ENCODE results near the gene FRMD4A.

FRMD4A gene

DNA sequence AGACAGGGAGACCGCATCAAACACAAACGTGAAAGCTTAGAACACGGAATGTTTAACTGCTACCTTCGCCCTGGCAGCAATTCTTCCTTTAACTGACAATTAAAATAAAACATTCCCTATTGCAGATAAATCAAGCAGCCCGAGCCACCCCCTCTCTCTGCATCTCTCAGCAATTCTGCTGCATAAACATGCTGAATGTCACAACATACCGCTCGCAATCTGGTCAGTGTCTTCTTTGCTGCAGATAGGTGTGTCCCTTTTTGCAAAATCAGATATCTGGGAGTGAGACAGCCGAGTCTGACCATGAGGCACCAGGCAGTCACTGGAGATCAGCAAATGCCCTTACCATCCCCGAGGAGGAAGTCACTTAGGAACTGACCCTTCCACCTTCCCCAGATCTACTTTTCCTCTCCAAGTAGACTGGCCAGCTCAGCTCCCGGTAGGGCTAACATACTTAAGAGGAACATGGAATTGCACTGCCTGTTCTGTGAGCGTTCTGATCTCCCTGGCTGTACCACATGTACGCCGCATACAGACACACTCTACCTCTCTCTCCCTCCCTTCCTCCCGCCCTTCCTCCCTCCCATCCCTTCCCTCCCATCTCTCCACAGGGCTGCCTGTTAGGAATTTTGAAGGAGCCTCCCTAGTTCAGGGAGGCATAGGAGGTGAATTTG lies at the start of gene FRMD4A:
Gene FRMD4A (minus strand): TSS at position 537 of the 674 bp plus-strand sequence.
- no peak for DNase-seq

DNA sequence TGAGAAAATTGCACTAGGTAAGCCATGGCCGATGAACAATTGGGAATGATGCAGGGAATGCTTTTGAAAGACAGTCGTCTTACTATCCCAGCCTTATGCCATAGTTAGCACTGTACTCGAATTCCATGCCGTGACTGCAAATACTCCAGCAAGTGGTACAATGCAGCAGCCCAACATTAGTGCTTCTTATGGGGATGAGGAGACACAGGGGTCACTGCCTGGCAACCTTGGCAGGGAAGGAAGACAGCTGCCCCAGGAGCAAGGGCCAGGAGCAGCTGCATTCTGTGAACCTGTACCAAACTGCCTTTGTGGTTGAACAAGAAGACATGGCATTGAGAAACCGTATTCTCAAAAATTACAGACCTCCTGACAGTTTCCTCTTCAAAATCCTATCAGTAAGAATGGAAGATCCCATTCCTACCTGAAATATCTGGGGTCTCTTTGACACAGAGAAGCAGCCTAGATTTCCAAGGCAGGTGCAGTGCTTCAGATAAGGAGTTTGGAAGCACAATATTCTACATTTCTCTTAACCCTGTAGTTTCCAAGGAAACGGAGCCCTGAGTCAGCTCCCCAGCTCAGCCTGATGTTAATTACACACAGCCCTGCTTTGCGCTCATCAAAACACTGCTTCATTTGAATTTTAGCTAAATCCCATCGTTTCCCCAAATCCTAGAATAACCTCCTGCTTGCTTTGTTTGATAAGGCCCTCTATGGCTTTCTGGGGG lies 49.0 kb upstream of the FRMD4A start:
- no peak for DNase-seq

DNA sequence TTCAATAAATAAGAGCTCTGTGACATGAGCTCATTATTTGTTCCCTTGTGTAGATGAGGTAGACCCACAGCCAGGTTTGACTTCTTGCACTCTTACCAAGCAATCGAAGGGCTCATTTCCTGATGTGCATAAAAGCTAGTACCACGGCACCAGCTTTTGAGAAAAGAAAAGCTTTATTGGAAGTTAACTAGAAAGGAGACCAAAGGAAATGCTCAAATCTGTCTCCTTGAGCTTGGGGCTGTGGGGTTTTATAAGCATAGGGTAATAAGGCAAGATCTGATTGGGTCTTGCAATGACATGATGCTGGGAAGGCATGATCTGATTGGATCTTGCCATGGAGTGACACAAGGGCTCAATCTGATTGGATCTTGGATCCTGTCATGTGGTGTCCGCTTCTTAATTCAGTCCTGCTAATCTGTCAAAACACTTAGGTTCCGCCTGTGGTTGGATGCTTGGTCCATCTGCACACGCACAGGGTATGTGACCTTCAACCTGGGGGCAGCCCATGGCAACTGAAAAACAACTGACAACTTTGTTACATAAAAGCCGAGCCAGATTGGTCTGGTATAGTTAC lies 47.8 kb upstream of the FRMD4A start:
- DNase-seq = no peak

DNA sequence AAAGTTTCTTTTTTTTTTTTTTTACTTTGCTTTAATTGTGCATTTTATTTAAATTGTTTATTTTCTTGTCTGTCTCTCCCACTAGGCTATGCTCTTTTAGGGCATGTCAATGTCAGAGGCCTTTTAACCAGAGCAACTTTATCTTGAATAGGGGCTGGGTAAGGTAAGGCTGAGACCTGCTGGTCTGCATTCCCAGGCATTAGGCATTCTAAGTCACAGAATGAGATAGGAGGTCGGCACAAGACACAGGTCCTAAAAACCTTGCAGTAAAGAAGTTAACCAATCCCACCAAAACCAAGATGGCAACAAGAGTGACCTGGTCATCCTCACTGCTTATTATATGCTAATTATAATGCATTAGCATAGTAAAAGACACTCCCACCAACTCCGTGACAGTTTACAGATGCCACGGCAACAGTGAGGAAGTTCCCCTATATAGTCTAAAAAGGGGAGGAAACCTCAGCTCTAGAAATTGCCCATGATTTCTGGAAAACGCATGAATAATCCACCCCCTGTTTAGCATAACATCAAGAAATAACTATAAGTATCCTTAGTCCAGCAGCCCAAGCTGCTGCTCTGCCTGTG lies 47.0 kb upstream of the FRMD4A start:
- DNase-seq = no peak

DNA sequence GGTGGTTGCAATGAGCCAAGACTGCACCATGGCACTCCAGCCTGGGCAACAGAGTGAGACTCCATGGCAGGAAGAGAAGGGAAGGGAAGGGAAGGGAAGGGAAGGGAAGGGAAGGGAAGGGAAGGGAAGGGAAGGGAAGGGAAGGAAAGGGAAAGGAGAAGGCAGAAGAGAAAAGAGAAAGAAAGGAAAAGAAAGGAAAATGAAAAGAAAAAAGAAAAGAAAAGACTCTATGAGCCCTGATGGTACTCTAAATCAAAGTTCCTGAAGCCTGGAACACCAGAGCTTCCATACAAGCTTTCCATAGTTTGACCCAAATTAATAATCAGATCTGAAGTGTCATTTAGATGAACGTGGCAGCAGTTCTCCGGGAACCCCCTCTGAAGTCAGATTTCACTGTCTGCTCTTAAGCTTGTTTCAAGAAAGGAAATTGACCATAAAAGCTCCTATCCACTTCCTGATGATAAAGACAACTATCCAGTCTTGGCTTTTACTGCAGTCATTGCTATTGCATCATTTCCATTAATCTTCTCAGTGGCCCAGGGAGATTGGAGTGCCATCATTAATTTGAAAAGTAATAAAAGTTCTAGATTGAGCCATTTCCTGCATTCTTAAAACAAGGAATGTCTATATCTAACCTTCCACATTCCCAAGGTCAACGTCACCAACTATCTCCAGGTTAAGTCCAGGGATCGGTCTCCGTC lies 44.2 kb upstream of the FRMD4A start:
- DNase-seq = no peak

DNA sequence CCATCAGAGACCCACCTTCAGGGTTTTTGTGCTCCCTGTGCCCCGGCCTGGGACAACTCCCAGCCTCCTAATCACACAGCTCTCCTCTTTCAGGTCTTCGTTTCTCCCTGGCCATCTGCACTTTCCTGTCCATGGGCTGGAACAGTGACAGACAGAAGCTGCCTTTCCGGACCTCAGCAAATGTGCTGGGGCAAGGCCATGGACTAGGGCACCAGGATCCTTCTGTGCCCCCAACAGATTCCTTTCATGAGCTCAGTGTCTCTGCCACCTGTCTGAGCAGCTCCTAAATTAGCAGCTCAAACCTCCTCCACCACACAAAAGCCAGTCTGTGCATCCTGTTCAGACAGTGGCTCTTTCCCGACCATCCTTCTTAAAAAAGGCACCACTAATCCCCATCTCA lies 41.9 kb upstream of the FRMD4A start:
- no peak for DNase-seq

DNA sequence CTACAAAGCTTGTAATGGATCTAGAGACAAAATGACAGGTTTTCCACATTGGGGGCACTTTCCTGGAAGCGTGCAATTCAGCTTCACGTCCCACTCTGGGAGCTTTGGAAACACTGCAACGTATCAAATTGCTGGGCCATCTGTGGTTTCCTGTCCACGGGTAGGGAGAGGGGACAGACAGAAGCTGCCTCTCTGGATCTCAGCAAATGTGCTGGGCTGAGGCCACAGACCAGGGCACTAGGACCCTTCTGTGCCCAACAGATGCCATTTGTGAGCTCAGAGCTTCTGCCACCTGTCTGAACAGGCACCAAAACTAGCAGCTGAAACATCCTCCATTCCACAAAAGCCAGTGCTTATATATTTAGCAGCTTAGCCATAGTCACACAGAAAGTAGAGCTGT lies 40.9 kb upstream of the FRMD4A start:
- no peak for DNase-seq

DNA sequence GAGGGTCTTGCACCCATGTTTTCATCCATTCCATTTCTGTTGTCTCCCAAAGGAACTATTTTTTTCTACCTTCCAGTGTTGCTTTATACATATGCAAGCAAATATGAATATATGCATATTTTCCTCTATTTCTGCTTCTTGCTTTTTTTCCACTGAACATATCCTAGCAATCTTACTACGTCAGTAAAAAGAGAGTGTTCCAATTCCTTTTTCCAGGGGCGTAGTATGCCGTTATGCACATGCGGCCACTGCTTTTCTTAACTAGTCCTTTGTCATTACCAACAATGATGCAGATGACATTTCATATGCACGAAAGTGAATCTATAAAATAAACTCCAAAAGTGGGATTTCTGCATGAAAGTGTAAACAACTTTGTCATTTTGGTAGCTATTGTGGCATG lies 40.2 kb upstream of the FRMD4A start:
- DNase-seq = no peak

DNA sequence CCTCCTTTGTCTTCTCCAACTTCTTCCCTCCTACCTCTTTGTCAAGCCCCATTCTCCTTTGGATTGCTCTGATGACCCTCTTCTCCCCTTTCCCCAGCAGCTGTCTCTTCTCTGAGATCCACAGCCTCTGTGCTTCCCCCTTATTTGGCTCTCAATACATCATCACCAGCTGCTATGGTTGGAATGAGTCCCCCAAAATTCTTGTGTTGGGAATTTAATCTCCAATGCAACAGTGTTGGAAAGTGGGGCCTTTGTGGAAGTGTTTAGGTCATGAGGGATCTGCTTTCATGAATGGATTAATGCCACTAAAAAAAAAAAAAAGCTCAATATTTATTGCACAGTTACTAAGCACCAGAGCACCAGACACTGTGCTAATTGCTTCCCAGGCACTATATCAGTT lies 39.2 kb upstream of the FRMD4A start:
- no peak for DNase-seq

DNA sequence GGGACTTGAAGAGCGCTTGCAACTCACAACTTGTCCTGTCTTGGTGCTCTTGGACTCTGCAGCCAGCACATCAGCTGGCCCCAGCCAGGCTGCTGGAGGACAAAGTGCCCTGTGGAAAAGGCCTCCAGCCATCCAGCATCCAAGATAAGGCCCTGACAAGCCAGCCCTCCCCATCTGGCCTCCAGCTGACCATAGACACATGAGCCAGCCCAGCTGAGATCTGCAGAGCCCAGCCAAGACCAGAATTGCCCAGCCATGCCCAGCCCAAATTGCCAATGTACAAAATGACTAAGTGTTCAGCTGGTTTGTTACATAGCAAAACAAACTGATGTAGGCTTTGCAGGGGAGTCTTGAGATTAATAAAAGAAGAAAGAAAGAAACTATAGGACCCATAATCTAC lies 36.0 kb upstream of the FRMD4A start:
- no peak for DNase-seq

DNA sequence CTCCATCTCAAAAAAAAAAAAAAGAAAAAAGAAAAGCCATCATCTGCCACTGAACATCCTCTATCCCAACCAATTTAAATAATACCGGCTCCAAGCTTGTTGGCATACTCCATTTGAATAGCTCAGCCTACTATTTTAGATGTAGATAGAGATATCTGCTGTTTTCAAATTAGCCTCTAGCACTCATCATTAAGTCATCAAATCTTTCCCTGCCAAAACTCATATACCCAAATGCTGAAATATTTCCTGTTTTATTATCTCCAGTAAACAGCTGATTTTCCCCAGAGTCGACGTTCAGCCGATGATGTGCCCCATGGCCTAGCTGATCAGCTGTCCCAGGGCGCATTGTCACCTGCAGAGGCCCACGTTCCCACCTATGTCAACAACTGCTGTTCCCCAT lies 34.5 kb upstream of the FRMD4A start:
- DNase-seq = no peak

DNA sequence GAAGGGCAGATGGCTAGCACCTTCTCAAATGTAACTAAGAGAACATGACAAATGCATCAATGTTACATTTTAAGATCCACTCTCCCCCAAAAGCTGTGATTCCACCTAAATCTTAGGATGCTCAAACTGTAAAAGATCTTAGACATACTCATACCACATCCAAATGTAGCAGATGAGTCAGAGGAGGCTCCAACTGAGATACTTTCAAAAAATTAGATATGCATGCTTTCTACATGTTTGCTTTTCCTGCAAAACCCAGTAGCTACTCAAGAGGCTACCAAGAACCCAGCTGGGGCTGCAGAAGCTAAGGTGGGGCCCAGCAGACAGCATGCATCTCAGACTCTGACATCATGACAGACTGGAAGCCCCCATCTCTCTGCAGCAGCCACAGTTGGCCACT lies 31.4 kb upstream of the FRMD4A start:
- DNase-seq = no peak

DNA sequence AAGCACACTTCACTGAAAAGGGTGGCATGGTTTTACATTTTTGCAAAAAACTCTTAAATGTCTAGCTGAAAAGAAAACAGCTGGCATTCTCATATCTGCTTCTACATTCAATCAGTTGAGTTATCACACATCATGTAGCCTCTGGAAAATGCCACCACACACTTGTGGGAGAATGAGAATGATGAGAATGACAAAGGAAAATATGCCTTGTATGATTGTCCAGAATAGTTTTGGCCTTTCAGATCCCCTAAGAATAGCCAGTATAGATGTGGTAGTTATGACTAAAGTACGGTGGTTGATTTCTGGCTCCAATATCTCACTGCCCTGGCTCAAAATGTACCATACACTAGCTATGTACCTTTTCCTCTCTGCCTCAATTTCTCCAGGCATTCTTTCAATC lies 30.2 kb upstream of the FRMD4A start:
- no peak for DNase-seq

DNA sequence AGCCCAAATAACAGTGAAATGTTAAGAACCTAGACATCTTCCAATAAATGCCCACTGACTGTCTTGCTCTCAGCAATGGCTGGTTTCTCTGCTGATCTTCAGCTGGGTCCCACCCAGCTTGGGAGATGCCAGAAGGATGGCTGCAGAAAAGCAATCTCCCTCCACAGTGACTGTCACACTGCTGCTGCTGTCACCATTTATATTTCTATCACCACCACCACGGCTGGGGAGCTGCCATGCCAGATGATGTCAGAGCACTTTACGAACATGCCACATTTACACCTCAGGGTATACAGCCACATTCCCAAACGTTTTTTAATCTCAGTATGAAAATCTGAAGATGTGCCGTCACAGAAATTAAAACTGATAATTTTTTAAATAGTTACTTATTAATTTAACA lies 29.8 kb upstream of the FRMD4A start:
- no peak for DNase-seq

DNA sequence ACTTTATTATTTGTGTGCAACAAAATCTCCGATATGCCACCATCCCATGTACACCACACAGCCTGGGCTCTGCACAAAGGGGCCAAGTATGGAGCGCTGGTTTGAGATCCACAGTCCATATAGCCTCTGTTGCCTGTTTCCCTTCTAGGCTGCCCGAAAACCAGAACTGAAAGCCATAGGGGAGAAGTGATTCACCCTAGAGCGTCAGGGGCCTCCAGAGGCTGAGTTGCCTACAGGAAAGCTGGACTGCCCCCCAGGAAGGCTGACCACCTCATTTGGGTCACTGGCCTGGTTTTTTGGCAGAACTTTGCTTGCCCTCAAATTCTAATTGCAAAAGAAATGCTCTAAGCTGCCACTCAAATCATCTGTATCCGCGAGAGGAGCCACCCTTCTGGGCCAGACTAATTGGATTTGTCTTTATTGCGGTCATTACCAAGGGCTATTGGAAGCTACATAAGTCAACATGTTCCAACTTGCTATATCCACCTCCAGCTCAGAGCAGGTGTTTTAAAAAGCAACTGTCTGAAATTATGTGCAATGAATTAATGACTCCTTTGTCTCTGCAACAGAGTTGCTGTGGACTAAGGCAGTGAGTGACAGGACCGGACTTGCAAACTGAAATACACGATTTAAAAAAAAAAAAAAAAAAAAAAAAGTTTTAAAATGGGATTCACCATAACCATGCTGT lies 28.3 kb upstream of the FRMD4A start:
- no peak for DNase-seq

DNA sequence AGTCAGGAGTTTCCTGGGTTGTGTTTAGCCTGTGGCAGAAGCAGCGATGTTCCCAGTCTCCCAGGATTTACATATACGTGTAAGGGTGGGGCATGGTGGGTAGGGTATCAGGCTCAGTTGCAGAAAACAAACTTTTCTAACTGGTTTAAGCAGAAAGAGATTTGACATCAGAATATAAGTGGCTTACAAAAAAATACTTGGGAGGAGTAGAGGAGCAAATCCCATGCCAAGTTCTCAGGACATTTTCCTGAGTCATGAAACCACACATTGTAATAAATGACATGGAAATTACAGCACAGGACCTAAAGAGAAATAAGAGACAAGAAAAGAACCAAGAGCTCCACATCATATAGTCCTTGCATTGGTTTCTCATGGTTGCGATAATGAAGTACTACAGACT lies 26.2 kb upstream of the FRMD4A start:
- DNase-seq = no peak

DNA sequence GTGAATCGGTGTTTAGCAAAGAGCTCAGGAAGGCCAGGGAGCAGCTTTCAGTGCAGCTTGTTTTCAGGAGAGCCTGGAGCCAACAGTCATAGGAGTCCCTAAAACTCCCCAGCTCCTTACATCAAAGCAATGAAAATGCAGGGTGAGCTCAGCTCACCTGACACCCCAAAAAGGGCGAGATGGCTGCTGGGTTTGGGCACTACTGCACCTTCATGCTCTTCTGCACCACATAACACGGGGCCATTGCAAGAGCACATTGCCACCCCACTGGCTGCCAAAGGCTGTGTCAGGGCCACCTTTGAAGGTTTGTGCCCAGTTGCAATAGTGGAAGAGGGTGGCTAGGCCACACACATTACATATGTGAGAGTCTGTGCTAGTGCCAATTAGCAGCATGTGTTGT lies 25.0 kb upstream of the FRMD4A start:
- DNase-seq = no peak

DNA sequence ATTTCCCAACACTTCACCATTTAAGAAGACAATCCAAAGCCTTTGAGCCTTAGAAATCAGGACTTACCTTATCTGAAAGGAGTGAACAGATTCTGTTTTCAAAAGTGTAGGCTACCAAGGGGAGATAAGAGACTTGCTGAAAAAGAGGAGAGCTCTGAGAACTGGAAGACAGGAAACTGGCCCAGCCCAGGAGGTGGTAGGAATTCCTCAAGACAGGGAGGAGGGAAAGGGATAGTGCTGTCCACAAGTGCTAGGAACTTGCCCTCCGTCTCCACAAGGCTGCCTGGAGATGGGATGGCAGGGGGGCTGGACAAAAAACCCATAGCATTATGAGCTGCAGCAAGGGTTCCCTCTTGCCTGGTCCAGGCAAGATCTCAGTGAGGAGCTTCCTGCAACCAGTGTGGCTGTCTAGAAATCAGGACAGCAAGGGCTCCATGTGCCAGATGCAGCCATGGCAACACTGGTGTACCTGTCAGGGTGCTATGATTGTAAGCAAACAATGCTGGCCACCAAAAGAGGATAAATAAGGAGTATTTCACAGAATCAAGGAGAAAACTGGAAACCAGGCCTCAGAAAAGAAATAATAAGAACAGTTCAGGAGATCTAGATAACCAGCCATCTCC lies 22.7 kb upstream of the FRMD4A start:
- no peak for DNase-seq

DNA sequence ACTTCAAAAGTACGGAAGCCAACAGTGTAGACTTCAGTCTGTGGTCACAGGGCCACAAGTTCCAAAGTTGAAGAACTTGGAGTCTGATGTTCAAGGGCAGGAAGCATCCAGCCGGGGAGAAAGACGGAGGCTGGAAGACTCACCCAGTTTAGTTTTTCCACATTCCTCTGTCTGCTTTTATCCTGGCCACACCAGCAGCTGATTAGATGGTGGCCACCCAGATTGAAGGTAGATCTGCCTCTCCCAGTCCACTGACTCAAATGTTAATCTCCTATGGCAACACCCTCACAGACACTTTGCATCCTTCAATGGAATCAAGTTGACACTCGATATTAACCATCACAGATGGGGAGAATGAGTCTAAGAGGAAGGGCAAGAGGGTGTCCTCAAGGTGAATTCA lies 19.3 kb upstream of the FRMD4A start:
- DNase-seq = no peak

DNA sequence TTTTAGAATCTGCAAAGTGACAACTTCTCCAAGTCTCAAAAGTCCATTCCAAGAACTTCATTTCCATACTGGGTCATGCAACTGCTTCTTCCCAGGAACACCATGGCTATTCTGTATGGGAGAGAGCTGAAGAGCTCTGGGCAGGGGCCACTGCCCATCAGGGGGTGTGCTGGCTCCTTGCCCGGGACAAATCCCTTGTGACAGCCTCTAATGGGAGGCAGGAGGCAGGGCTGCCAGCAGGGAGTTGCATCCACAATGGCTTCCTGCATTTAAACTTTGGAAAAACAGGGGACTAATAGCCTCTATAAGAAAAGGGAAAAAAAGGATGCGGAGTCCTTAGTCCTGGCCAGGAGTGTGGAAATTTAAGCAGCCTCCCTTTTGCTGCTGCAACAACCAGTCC lies 18.4 kb upstream of the FRMD4A start:
- DNase-seq = no peak

DNA sequence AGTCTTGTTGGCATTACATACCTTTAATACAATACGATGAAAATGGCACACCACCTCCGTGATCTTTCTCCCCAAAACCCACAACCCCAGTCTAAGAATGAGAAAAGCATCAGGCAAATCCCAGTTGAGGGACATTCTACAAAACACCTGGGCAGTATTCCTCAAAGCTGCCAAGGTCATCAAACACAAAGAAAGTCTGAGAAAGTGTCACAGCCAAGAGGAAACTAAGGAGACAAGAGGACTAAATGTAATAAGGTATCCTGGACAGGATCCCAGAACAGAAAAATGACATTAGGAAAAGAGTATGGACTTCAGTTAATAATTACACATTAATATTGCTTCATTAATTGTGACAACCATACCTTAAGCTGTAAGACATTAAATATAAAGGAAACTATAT lies 14.5 kb upstream of the FRMD4A start:
- no peak for DNase-seq

DNA sequence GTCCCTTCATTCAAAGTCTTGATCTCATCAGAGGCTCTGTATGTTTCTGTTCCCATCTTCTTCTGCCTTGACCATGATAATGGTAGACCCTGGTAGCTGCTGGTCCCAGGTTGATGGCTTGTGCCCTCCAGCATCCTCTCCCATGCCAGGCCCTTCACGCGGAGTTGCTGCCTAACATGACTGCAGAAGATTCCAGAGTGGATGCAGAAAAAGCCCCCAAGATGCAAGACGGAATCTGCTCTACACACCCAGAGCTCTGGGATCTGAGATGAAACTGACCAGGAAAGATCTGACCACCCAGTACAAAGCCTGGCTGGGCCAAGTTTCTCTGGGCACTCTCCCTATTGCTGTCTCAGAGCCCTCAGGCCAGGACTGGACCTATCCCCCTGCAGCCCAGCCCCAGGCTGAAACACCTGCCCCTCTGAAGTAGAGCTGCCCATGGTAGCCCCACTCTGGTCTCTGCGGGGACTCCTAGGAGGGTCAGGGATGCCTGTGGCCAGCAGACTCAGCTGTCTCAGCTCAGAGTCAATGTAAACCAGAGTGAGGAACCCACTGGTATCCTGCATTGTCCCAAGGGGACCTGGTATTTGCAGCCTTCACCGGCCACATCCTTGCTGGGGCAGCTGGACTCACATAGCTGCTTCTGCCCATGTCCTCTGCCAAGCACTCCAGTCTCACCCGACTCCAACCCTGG lies 9.5 kb upstream of the FRMD4A start:
- no peak for DNase-seq
